Stimulated activated CD4-positive, alpha-beta T cell treated with anti-CD3 and anti-CD28 coated beads, Interleukin-4, amount 100 ng/mL, for 24 hours (primary cell): ENCODE data around the gene GDPD1.
A peak's percentile ranks its signal among the peaks of the same experiment; 100 is the strongest.
"Not testable (repeated sequence)": the region's sequence is repeated elsewhere in the genome, so short reads cannot be mapped to it uniquely, and the experiment has no call there.

Experiments used
- DNase-seq: peaks from one replicate; pipeline ENCODE4 v3.0.0-alpha.2; 2020

Gene GDPD1

DNA sequence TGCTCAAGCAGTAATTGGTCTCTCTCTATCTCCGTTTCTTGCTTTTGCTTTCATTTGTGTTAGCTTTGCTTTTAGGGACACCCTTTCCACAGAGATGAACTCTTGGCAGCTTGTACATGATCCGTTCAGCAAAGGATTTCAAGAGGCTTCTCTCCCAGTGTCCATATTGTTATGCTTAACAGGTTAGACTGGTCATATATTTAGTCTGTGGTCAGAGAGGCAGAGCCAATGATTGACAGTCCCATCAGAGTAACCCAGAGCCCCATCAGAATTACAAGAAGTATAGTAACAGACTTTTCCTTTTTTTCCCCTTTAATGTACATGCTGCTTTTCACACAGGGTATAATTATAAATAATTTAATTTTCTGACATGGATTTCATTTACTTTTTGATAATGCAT is 34.4 kb downstream of the GDPD1 start:
- no peak for DNase-seq

DNA sequence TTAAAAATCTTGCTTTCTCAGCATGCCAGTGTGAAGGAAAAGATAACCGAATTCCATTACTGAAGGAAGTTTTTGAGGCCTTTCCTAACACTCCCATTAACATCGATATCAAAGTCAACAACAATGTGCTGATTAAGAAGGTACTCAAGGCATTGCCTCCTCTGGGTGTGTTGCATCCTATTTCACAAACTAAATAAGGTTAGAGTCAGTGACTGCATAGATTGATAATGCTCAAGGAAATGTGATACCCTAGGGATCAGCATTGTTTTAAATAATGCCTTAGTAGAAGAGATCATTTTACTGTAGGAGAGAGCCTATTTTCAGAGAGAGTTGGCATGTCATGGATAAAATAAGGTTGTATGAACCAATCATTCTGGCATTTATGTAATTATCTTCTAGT is 36.8 kb downstream of the GDPD1 start:
- DNase-seq = no peak

DNA sequence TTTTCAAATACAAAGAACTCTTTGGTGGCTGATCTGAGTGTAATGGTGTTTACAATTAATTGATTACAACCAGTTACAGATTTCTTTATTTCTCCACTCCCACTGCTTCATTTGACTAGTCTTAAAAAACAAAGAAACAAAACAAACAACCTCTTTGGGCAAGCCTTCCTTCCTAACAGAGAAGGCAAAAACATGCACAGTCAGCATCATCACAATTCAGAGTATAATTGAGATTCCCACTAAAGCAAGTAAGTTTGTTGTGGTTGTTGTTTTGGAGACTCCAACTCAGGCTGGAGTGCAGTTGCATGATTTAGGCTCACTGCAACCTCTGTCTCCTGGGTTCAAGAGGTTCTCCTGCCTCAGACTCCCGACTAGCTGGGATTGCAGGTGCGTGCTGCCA is 40.4 kb downstream of the GDPD1 start:
- DNase-seq = no peak

DNA sequence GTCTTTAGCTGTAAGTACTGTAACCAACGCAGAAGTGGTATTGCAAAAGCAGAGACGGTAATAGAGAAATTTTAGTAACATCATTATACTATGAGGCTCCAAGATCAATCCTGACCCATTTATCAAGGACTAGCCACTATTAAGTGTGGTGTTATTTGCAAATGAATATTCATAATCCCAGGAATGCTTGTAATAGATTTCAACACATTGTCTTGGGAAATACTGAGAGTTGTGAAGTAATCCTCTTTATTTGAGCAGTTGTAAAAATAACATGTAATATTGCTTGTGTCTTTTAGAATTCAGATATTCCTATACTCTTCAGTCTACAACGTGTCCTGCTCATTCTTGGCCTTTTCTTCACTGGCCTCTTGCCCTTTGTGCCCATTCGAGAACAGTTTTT is 46.4 kb downstream of the GDPD1 start:
- no peak for DNase-seq

DNA sequence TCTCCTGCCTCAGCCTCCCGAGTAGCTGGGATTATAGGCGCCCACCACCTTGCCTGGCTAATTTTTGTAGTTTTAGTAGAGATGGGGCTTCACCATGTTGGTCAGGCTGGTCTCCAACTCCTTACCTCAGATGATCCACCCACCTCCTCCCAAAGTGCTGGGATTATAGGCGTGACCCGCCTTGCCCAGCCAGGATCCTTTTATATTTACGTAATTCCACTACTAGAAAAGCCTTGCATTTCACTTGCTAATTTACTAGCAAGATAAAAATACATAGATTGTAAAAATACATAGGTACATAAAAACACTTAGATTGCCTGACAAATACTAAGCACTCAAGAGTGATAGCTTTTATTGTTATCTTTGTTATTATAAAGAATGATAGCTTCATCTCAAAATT is 47.5 kb downstream of the GDPD1 start:
- DNase-seq = no peak

DNA sequence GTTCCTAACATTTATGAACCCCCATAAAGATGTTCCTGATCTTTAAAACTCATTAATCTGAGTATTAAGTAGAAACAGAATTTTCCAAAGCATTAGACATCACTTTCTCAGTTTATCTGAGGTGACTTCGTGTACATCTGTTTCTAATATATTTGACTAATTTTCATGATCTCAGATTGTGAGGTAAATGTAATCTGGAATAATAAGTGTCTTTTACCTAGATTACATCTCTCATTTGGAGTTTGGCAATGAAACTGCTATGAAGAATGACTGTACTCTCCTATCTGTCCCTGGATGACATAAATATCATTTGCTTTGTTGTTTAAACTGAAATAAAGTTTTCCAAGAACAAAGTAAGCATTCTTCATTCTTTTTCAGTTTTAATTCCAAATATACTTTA is 55.3 kb downstream of the GDPD1 start:
- DNase-seq = no peak

DNA sequence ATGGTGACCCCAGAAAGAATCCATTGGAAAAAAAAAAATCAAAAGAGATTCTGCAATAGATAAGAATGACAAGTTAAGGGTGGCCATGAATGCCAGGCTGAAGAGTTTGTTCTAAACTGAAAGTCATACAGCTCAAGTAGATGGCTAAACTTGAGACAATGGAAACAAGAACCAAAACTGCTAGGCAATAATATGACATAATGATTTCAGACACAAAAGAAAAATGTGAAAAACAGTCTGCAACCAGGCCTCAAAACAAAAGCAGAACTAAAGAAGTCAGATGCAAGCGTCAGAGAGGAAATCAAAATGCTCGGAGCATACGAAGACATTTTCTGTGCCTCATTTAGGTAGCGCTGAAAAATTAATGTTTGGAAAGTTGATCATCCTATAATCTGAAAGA is 56.7 kb downstream of the GDPD1 start:
- no peak for DNase-seq

DNA sequence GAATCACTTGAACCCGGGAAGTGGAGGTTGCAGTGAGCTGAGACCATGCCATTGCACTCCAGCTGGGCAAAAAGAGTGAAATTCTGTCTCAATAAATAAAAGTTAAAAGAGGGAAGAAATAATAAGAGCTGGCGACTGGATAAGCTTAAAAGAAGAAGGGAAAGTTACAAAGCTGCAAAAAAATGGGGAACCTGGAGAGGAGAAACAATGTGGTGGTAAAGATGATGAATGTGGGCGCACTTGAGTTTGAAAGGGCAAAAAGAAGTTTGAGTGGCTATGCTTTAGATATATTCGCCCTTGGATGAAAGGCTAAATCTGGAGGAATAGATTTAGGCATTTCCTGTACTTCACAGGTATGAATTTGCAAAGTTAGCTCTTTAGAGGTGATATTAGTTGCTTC is 58.1 kb downstream of the GDPD1 start:
- no peak for DNase-seq

DNA sequence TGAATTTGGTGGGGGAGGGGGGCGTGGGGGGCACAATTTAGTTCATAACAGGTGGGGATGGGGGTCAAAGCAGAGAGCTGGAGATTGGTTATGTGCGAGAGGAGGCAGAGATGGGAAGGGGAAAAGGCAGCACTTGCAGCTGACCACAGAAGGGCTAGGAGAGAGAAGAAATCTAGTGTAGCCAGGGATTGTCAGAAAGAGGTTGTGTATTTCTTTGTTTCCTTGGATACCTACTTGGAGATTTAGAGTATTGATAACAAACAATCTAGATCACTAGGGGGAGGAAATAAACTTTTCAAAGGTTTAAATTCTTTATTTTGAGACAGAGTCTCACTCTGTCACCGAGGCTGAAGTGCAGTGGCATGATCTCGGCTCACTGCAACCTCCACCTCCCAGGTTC is 64.0 kb downstream of the GDPD1 start:
- no peak for DNase-seq

DNA sequence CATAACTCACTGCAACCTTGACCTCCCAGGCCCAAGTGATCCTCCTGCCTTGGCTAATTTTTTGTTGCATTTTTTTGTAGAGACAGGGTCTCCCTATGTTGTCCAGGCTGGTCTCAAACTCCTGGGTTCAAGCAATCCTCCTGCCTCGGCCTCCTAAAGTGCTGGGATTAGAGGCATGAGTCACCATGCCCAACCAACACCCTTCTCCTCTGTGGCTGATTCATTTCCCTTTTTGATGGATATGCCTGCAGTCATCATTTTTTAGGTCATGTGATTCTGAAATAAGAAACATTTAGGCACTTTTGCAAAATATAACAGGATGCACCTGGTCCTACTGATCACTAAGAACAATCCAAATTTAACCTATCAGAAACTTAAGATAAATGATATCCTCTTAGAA is 67.1 kb downstream of the GDPD1 start:
- no peak for DNase-seq

DNA sequence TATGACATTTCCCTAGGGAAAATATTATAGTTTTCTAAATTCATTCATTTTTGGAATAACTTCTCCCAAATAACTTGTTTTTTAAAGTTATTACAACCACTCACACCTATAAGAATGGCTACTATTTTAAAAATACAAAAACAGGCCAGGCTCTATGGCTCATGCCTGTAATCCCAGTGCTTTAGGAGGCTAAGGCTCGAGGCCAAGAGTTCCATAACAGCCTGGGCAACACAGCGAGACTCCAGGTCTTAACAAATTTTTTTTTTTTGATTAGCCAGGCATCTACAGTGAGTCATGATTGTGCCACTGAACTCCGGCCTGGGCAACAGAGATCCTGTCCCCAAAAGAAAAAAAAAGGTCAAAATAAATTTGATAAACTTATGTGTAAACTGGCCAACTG is 67.6 kb downstream of the GDPD1 start:
- DNase-seq = no peak

DNA sequence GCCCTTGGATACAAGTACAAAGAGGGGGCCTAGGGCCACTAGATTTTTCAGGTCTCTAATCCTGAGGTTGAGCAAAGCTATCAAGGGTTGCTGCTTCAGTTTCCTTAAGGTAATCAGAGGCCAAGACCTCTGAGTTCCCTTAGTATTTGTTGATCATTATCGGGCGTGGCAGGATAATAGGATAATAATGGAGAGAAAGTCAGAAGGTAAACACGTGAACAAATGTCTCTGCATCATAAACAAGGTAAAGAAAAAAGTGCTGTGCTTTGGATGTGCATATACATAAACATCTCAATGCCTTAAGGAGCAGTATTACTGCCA is 69.6 kb downstream of the GDPD1 start:
- no peak for DNase-seq

DNA sequence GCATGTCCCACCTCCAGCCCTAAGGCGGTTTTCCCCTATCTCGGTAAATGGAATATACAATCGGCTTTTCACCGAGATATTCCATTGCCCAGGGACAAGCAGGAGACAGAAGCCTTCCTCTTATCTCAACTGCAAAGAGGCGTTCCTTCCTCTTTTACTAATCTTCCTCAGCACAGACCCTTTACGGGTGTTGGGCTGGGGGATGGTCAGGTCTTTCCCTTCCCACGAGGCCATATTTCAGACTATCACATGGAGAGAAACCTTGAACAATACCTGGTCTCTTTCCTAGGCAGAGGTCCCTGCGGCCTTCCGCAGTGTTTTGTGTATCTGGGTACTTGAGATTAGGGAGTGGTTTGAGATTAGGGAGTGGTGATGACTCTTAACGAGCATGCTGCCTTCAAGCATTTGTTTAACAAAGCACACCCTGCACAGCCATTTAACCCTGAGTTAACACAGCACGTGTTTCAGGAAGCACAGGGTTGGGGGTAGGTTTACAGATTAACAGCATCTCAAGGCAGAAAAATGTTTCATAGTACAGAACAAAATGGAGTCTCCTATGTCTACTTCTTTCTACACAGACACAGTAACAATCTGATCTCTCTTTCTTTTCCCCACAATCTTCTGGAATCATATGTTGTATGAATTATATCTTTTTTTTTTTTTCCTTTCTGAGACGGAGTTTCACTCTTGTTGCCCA is 70.1 kb downstream of the GDPD1 start:
- not testable (repeated sequence) for DNase-seq

DNA sequence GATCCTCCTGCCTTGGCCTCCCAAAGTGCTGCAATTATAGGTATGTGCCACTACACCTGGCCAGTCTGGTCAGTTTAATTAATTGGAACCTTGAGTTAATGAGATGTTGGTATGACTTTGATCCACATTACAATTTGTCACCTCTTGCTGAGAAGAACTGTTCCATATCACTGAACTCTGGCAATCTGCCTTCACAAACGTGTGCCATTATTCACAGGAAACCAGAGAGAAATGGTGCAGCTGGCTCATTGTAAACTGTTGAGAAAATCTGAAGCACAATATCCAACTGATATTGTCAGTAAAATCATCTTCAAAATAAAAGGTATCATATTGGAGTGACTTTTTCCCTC is 71.8 kb downstream of the GDPD1 start:
- no peak for DNase-seq

DNA sequence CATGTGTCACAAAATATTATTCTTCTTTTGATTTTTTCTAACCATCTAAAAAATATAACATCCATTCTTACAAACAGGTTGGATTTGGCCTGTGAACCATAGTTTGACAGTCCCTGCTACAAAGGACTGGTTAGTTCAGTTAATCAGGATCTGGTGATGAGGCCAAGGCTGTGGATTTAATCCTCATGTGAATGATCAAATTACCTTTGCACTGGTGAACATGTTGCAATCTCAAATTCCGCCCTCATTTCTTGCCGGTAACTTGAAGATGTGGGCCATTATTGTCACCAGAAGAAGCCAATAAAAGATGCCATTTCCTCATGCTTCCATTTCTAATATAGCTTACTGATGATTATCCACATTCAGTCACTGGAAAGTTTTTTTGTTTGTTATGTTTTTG is 75.9 kb downstream of the GDPD1 start:
- DNase-seq = no peak

DNA sequence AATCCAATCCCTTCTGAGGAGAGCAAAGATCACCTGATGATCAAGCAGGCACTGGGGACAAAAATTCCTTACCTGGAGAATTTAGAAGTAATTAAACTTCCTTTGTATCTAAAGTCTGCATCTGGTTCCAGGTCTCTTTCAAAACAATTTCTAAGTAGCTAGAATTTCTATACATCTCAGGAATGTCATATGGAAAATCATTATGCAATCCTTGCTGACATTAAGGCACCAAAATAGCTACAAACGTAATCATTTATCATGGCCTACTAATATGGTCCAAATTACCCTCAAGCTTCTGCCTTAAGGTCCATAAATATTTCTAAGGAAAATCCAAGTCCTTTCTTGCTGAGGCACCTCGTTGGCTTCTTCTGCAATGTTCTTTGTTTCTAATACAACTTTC is 78.2 kb downstream of the GDPD1 start:
- no peak for DNase-seq

DNA sequence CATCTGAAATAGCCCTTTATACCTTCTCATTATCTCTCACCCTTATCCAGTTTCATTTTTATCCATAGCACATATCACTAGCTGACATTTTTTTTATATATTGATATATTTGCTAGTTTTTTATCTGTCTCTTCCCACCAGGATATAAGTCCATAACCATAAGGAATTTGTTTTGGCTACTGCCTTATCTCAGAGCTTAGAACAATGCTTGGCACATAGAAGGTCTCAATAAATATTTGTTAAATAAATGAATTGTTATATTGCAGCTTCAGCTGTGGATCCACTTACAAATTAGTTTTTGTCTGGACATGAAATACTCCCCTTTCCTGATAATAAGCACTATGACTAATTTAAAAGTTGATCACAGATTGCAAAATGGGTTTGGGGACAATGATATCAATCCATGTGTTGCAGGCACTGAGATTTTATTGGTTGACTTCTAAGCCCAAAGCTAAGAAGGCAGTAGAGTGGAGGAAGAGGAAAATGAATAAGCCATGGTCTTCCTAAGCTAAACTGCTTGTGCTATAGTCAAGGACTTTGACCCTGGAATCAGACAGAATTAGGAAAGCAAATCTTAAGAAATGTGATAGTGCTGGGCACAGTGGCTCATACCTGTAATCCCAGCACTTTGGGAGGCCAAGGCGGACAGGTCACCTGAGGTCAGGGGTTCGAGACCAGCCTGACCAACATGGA is 79.2 kb downstream of the GDPD1 start:
- no peak for DNase-seq

DNA sequence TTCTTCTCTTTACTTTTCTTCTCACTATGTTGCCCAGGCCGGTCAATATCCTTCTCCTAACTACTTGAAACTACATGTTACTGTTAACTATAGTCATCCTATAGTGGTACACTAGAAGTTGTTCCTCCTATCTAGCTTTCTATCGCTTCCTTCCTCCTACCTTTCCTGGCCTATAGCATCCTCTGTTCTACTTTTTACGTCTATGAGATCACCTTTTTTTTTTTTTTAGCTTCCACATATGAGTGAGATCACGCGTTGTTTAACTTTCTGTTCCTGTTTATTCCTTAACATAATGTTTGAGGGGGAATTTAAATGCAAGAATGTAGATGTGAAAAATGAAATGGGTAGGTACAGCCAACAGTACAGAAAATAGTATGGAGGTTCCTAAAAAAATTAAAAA is 80.6 kb downstream of the GDPD1 start:
- DNase-seq = no peak

DNA sequence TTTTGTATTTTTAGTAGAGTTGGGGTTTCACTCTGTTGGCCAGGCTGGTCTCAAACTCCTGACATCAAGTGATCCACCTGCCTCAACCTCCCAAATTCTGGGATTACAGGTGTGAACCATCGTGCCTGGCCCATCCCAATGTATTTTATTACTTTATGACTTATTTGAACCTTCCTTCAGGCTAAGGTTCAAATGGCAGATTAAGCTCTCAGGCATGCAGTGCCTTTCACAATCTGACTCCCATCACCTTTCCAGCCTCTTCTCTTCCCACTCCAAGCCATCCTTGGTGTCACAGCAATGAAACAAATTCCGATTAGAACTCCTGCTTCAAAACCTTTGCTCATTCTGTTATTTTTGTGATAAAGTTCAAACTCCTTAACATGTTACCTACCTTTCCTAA is 84.5 kb downstream of the GDPD1 start:
- no peak for DNase-seq

DNA sequence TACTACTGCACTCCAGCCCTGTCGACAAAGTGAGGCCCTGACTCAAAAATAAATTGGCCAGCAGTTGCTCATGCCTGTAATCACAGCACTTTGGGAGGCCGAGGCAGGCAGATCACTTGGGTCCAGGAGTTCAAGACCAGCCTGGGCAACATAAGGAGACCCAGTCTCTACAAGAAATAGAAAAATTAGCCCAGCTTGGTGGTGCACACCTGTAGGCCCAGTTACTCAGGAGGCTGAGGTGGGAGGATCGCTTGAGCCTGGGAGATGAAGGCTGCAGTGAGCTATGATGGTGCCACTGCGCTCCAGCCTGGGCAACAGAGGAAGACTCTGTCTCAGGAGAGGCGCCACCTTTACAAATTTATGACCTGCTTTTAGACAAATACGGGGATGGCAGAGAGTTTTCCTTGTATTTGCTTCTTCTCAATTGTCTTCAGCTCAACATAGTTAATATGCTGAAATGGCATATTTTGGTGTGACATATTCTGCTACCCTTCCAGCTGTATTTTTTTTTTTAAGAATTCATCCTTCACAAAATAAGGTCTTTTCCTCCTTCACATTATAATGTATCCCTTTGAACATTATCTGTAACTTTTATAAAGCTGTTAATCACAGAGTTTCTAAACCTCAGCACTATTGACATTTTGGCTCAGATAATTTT is 90.1 kb downstream of the GDPD1 start:
- DNase-seq = no peak

DNA sequence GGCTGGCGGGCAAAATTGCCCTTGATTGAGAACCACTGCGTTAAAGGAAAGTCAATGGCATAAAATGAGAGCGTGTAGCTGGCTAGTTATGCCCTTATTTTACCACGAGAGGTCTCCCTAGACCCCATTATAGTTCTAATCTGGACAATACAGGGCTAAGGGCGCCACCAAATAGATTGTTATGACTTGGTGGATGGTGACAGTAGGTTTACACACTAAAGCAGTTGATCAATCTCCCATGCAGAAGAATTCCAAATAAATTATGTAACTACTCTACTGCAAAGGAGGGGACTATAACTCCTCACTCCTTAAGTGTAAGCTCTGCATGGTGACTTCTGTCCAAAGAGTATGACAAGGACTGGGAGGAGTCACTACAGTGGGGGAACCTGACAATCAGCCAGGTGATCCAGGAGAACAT is 90.7 kb downstream of the GDPD1 start:
- peak; percentile 50 for DNase-seq

DNA sequence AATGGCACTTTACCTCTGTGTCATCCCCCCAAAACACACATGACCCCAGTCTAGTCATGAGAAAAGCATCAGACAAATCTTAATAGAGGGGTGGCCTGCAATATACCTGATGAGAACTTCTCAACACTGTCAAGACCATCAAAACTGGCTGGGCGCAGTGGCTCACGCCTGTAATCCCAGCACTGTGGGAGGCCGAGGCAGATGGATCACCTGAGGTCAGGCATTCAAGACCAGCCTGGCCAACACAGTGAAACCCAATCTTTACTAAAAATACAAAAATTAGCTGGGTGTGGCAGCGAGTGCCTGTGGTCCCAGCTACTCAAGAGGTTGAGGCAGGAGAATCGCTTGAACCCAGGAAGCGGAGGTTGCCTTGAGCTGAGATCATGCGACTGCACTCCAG is 91.2 kb downstream of the GDPD1 start:
- DNase-seq = not testable (repeated sequence)

DNA sequence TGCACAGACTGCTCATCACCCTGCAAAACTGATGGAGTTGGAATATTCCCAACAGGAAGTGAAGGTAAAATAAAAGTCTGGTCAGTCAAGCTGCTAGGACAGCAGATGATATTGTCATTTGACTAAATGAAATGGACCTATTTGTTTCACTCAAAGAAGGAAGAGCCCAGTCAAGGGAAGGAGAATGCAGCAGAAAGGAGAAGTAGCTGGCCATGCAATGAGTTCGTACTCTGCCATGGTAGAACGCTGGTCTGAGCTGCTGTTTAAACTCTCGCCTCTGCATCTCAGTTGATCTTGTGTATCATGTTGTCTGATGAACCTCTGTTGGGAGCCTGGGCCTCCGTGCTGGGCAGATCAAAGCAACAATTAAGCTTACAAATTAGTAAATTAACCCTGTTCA is 95.6 kb downstream of the GDPD1 start:
- DNase-seq = no peak
